ENCODE data around the gene SULT2B1.

GRCh38 chr19:48635966-48636858 is 84.2 kb downstream of the SULT2B1 start:
- TF ChIP-seq REST (IDR thresholded peaks at IDR 0.05; ENCODE audit: low read depth), result no peak
- TF ChIP-seq FOXM1 (IDR thresholded peaks at IDR 0.05; ENCODE audit: borderline replicate concordance, low read depth), result no peak
- TF ChIP-seq MAX (IDR thresholded peaks at IDR 0.05), result no peak
- TF ChIP-seq NFIC (IDR thresholded peaks at IDR 0.05), result no peak
- TF ChIP-seq EP300 (IDR thresholded peaks at IDR 0.05; ENCODE audit: borderline replicate concordance), result no peak
- TF ChIP-seq CREB1 (IDR thresholded peaks at IDR 0.05; ENCODE audit: low read depth), result no peak
- TF ChIP-seq TAF1 (IDR thresholded peaks at IDR 0.05; ENCODE audit: low read depth), result no peak
- TF ChIP-seq USF1 (IDR thresholded peaks at IDR 0.05), result no peak
- no peak for TF ChIP-seq TCF12 (IDR thresholded peaks at IDR 0.05; ENCODE audit: low read depth)

Data from Ishikawa (cell line).